Measurements from ENCODE around the gene A1CF. TPM values are rescaled to one million over a fixed set of nuclear protein-coding genes. Genes with fewer than 3 reads are reported as not detected.
"Not testable (repeated sequence)": the region's sequence is repeated elsewhere in the genome, so short reads cannot be mapped to it uniquely, and the experiment has no call there.

The A1CF gene, protein sequence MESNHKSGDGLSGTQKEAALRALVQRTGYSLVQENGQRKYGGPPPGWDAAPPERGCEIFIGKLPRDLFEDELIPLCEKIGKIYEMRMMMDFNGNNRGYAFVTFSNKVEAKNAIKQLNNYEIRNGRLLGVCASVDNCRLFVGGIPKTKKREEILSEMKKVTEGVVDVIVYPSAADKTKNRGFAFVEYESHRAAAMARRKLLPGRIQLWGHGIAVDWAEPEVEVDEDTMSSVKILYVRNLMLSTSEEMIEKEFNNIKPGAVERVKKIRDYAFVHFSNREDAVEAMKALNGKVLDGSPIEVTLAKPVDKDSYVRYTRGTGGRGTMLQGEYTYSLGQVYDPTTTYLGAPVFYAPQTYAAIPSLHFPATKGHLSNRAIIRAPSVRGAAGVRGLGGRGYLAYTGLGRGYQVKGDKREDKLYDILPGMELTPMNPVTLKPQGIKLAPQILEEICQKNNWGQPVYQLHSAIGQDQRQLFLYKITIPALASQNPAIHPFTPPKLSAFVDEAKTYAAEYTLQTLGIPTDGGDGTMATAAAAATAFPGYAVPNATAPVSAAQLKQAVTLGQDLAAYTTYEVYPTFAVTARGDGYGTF
- 1 to 10 TPM; 4.3 to 8.9 (median 6.8) TPM for polyA plus RNA-seq (ENCODE audit: insufficient read length in 4 of 4)

DNA sequence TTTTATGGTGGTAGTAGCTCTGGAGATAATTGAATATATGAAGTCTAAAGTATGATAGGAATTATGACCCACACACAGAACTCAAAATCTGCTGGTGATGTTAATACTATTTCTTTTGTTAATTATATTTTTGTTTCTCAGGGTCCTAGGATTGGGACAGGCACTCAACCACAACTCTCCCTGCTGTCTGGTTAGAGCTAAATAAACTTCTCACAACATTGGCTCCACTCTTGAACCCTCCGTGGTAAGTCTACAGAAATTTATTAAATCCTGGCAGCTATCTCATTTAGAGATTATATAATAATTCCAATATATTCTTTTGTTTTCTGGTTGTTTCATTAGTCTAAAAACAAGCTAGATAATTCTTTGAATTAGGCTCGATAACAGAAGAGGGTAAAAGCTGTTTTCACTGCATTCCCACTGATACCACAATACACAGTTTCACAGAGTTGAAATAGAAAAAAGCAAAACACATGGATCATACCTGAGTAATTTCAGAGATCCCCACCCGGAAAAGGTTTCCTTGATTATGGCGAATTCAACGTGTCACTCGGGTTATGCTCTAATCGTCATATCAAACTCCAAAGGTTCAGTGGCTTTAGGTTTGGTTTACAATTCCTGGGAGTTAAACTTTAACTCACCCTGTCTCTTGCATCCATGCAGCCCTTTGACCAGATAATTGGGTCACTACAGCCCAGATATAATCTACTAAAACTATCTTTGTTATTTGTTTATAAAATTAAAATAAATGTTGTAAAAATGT lies at the start of gene A1CF:
Gene A1CF, minus strand, starts transcription at position 531 of the 763 bp plus-strand sequence. CDS start 25,687 bp downstream, outside the sequence.
- no peak for DNase-seq (ENCODE audit: low read depth in 4 of 4, low spot score in 2 of 4)

DNA sequence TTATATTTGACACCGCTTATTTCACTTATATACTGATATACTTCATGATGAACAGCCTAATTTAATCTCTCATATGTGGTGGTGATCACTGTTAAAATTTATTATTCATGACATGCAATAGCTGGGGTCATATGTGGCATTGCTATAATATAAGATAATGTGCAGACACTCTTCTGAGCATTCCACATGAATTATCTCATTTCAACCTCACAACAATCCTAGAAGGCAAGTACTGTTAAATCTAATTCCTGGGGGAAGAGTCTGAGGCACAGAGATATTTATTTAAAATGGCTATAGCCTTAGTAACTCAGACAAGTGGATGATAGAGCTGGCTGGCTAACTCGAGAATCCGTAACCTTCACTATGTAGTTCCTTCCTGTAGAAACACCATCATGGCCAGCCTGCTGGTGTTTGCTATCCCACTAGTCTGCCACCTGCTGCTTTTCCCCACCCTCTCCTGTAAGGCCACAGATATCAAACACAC lies 46.6 kb upstream of the A1CF start:
- DNase-seq (ENCODE audit: low read depth in 4 of 4, low spot score in 2 of 4), result no peak

DNA sequence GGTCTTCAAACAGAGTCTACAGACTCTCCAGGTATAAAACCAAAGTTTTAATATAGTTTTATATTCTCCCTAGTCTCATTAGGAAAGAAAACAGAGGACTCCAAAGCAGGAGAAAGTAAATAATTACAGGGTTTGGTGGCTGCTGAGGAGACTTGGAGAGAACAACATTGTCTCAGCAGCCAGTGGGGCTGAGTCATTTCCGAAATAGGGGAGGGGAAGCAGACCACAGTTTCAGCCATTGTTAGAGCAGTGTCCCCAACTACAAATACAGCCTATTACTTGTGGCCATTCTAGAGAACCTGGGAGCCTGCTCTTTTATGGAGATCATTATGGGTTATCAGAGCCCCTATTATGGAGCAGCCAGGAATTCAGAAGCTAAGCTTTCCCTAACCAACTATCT lies 44.2 kb upstream of the A1CF start:
- no peak for DNase-seq (ENCODE audit: low read depth in 4 of 4, low spot score in 2 of 4)

GRCh38 chr10:50928190-50928552 lies 42.7 kb upstream of the A1CF start:
- no peak for DNase-seq (ENCODE audit: low read depth in 4 of 4, low spot score in 2 of 4)

DNA sequence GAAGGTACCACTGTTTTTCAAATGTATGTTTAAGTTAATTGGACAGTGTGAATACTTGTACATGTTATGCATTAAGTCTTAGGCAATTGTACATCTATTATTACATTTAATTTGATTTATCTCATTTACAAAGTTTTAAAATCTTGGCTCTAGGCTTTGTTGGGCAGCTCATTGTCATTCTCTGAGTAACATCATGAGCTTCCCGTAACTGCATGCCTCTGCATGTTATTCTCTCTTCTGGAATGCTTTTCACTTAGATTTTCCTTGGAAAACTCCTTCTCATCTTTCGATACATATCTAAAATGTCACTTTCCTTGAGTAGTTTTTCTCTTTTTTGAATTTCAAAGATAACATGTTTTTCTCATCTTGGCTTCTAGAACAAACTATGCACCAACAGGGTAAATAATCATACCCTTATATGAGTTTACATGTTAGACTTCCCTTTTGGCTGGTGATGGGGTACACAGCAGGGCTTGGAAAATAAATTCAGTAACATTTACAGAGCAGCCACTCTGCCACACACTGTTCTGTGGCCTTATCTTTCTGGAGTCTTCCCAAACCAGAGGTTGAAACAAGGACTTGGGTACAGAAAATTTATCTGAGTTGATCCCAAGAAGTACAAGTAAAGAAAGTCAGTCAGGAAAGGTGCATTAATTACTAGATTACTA lies 42.2 kb upstream of the A1CF start:
- no peak for DNase-seq (ENCODE audit: low read depth in 4 of 4, low spot score in 2 of 4)

- DNase-seq (ENCODE audit: low read depth in 4 of 4, low spot score in 2 of 4), result not testable (repeated sequence)
Observed at GRCh38 chr10:50923471-50923870, 38.0 kb upstream of the A1CF start.

GRCh38 chr10:50919010-50919409 lies 33.6 kb upstream of the A1CF start:
- DNase-seq (ENCODE audit: low read depth in 4 of 4, low spot score in 2 of 4), result no peak

DNA sequence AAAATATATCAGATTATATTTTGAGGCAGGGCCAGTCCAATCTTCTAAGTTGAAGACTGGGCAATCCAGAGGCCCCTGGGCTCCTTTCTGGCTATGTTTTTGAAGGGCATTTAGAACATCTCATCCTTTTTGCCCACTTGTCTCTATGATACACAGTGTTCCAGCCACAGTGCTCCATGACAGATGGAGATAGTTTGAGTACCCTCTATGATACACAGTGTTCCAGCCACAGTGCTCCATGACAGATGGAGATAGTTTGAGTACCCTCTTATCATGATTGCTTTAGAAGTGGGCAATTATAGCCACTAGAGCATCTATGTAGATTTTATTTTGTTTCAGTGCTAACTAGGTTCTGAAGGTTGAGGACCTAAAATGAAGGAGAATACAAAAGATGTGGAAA lies 33.1 kb upstream of the A1CF start:
- no peak for DNase-seq (ENCODE audit: low read depth in 4 of 4, low spot score in 2 of 4)

DNA sequence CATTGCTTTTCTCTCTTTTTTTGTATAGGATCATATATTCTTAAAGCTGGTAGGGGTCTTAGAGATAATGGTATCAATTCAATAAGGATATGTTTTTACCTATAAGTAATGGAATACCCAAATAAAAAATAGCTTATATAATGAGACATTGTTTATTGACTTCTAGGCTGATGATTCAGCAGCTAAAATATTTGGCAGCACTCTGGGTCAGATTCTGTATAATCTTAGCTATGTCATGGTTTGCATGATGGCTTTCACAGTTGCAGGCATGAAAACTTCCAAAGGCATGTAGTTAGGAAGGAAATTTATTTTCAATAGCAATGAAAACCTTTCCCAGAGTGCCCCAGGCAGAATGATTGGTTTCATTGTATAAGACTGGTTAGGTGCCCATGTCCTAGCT lies 32.1 kb upstream of the A1CF start:
- no peak for DNase-seq (ENCODE audit: low read depth in 4 of 4, low spot score in 2 of 4)

- DNase-seq (ENCODE audit: low read depth in 4 of 4, low spot score in 2 of 4), result no peak
Observed at GRCh38 chr10:50909334-50910014, 24.0 kb upstream of the A1CF start.

DNA sequence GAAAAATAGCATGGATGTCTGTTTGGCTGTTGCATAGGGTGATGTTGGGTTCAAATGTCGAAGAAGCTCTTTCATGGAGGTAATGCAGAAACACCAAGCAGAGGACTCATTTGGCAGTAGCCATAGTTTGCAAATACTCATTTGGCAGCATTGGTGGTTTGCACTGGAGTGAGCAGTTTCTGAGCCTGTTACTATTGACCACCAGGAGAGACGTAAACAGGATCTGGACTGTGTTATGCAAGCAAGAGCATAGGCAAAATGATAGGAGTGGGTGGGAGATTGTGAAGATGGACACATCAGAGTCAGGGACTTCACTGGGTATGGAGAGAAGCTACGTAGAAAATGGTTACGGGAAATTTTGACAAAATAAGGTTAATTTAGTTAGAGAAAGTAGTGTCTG lies 22.9 kb upstream of the A1CF start:
- DNase-seq (ENCODE audit: low read depth in 4 of 4, low spot score in 2 of 4), result no peak

GRCh38 chr10:50905797-50906196 lies 20.4 kb upstream of the A1CF start:
- DNase-seq (ENCODE audit: low read depth in 4 of 4, low spot score in 2 of 4), result not testable (repeated sequence)

- no peak for DNase-seq (ENCODE audit: low read depth in 4 of 4, low spot score in 2 of 4)
Observed at GRCh38 chr10:50896721-50897120, 11.3 kb upstream of the A1CF start.

- DNase-seq (ENCODE audit: low read depth in 4 of 4, low spot score in 2 of 4), result no peak
Observed at GRCh38 chr10:50894312-50894711, 8.9 kb upstream of the A1CF start.

DNA sequence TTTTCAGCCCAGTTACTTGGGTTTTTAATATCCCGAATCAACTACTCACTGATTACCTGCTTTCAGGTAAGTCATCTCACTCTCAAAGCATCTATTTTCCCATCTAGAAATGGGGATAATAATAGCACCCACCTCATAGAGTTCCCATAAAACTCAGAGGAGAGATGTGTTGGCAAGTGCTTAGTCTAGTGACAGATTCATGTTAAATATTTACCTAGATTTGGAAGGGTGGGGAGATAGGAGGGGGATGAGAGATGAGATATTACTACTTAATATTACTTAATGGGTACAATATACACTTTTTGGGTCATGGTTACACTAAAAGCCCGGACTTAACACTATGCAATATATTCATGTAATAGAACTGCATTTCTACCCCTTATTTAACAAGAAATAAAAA lies 7.0 kb upstream of the A1CF start:
- no peak for DNase-seq (ENCODE audit: low read depth in 4 of 4, low spot score in 2 of 4)

GRCh38 chr10:50884302-50884701 lies 1.1 kb downstream of the A1CF start:
- no peak for DNase-seq (ENCODE audit: low read depth in 4 of 4, low spot score in 2 of 4)

DNA sequence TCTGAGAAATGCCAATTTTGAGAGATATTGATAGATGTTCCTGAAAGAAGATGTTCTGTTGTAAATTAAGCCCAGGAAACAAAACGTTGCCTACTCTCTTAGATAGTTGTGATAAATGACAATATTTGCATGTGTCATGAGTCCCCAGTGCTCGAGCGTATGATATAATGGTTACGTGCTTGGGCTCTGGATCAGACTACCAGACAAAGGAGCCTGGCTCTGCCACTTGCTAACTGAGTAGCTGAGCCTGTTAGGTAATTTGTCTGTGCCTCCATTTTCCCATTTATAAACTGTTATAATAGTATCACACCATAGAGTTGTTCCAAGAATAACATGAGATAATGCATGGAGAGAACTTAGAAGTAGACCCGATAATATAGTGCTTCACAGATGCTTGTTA lies 1.8 kb downstream of the A1CF start:
- no peak for DNase-seq (ENCODE audit: low read depth in 4 of 4, low spot score in 2 of 4)

GRCh38 chr10:50882540-50882983 lies 2.9 kb downstream of the A1CF start:
- no peak for DNase-seq (ENCODE audit: low read depth in 4 of 4, low spot score in 2 of 4)

DNA sequence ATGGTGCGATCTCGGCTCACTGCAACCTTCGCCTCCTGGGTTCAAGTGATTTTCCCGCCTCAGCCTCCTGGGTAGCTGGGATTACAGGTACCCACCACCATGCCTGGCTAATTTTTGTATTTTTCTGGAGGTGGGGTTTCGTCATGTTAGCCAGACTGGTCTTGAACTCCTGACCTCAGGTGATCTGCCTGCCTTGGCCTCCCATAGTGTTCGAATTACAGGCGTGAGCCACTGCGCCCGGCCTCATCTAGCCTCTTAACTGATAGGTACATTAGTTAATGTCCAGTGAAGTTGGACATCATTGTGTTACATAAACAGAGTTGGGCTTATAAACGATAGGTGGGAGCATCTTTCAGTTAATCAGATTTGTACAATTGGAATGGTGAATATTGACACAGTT lies 4.4 kb downstream of the A1CF start:
- DNase-seq (ENCODE audit: low read depth in 4 of 4, low spot score in 2 of 4), result not testable (repeated sequence)

GRCh38 chr10:50876429-50876828 lies 9.0 kb downstream of the A1CF start:
- DNase-seq (ENCODE audit: low read depth in 4 of 4, low spot score in 2 of 4), result no peak
